ENCODE results near the gene IRF7. TPM values are rescaled to one million over a fixed set of nuclear protein-coding genes. Genes with fewer than 3 reads are reported as not detected.
A peak's percentile ranks its signal among the peaks of the same experiment; 100 is the strongest.

IRF7 gene
- total and polyA plus RNA-seq, 4 experiments from 2014 or later = 20.8 to 76.6 (median 52.5) TPM

GRCh38 chr11:587978-588380 is 27.8 kb downstream of the IRF7 start:
- CTCF ChIA-PET (ENCODE audit: partially characterized antibody) = interaction anchor here (1.6 kb wide), 1 partner anchor 12 kb away, joined by 4 read pairs; the partner anchor contains the start of gene PHRF1
- POLR2A ChIA-PET (ENCODE audit: partially characterized antibody) = interaction anchor here (0.7 to 2.3 kb wide), 8 partner anchors 10 to 108 kb away, joined by 3 to 18 read pairs (median 5); partner anchors contain the start of genes PHRF1 and TMEM80
- DNase-seq = peak; percentile 61 to 94 (median 71)
- H3K9me3 ChIP-seq (ENCODE audit: control insufficient read depth in 1 of 2, low read length in 2 of 2) = no peaks in the 10 kb centered on the region
- peaks cover 21% of the 10 kb centered on the region for H3K4me1 ChIP-seq (ENCODE audit: insufficient read depth, low read length)
- Mint-ChIP-seq H3K4me3 (peak overlapping the region in 7 of 8 donors; percentile 59 to 77 (median 70)), H3K27ac (peak overlapping the region; percentile 91 to 99 (median 98)), H3K27me3 (no peaks in the 10 kb centered on the region), H3K36me3 (peaks cover 26 to 59% of the 10 kb centered on the region in 2 donors), H3K9me3 (peaks cover 0 to 4% (median 0%) of the 10 kb centered on the region in 8 donors), H3K4me1 (peaks cover 12 to 25% (median 16%) of the 10 kb centered on the region in 4 donors)
- peaks cover 57% of the 10 kb centered on the region for H3K36me3 ChIP-seq (ENCODE audit: insufficient read depth, low read length)
- H3K27me3 ChIP-seq (ENCODE audit: insufficient read depth, low read length) = no peaks in the 10 kb centered on the region
- peak overlapping the region; percentile 41 for H3K27ac ChIP-seq (ENCODE audit: low read depth, low read length)
- H3K4me3 ChIP-seq (ENCODE audit: low read length in 2 of 2) = no peak overlapping the region
- intact Hi-C loops (cut with micrococcal nuclease) = loop anchor here (1.0 kb wide), 1 partner anchor 12 kb away; the partner anchor contains the start of gene PHRF1

GRCh38 chr11:587546-587945 is 28.2 kb downstream of the IRF7 start:
- CTCF ChIA-PET (ENCODE audit: partially characterized antibody) = interaction anchor here (1.6 kb wide), 1 partner anchor 12 kb away, joined by 4 read pairs; the partner anchor contains the start of gene PHRF1
- Histone ChIP-seq H3K27ac (ENCODE audit: low read depth, low read length) (peak overlapping the region; percentile 41), H3K27me3 (ENCODE audit: insufficient read depth, low read length) (no peaks in the 10 kb centered on the region), H3K36me3 (ENCODE audit: insufficient read depth, low read length) (peaks cover 53% of the 10 kb centered on the region), H3K4me1 (ENCODE audit: insufficient read depth, low read length) (peaks cover 21% of the 10 kb centered on the region), H3K4me3 (ENCODE audit: low read length in 2 of 2) (no peak overlapping the region), H3K9me3 (ENCODE audit: control insufficient read depth in 1 of 2, low read length in 2 of 2) (no peaks in the 10 kb centered on the region)
- H3K4me3 Mint-ChIP-seq = peak overlapping the region in 4 of 8 donors; percentile 44 to 76 (median 70)
- peaks cover 12 to 25% (median 16%) of the 10 kb centered on the region in 4 donors for H3K4me1 Mint-ChIP-seq
- intact Hi-C loops (cut with micrococcal nuclease) = no loop called here
- H3K9me3 Mint-ChIP-seq = peaks cover 0 to 4% (median 0%) of the 10 kb centered on the region in 8 donors
- peaks cover 24 to 55% of the 10 kb centered on the region in 2 donors for H3K36me3 Mint-ChIP-seq
- no peak for DNase-seq
- peak overlapping the region; percentile 91 to 99 (median 98) for H3K27ac Mint-ChIP-seq
- no peaks in the 10 kb centered on the region for H3K27me3 Mint-ChIP-seq
- POLR2A ChIA-PET (ENCODE audit: partially characterized antibody) = interaction anchor here (0.7 to 2.3 kb wide), 8 partner anchors 10 to 108 kb away, joined by 3 to 18 read pairs (median 5); partner anchors contain the start of genes PHRF1 and TMEM80

- peaks cover 53% of the 10 kb centered on the region for H3K36me3 ChIP-seq (ENCODE audit: insufficient read depth, low read length)
- Mint-ChIP-seq H3K27ac (peak overlapping the region in 6 of 7 donors; percentile 42 to 98 (median 60)), H3K9me3 (peaks cover 0 to 4% (median 0%) of the 10 kb centered on the region in 8 donors), H3K27me3 (no peaks in the 10 kb centered on the region), H3K4me3 (peak overlapping the region in 1 of 8 donors; percentile 12), H3K4me1 (peaks cover 12 to 29% (median 17%) of the 10 kb centered on the region in 4 donors), H3K36me3 (peaks cover 23 to 53% of the 10 kb centered on the region in 2 donors)
- H3K9me3 ChIP-seq (ENCODE audit: control insufficient read depth in 1 of 2, low read length in 2 of 2) = no peaks in the 10 kb centered on the region
- POLR2A ChIA-PET (ENCODE audit: partially characterized antibody) = interaction anchor here (0.7 to 2.2 kb wide), 7 partner anchors 11 to 109 kb away, joined by 3 to 18 read pairs (median 5); partner anchors contain the start of genes PHRF1 and TMEM80
- H3K27ac ChIP-seq (ENCODE audit: low read depth, low read length) = peak overlapping the region; percentile 41
- CTCF ChIA-PET (ENCODE audit: partially characterized antibody) = no interaction called here
- no peaks in the 10 kb centered on the region for H3K27me3 ChIP-seq (ENCODE audit: insufficient read depth, low read length)
- DNase-seq = peak in 1 of 5 donors; percentile 2
- no peak overlapping the region for H3K4me3 ChIP-seq (ENCODE audit: low read length in 2 of 2)
- peaks cover 21% of the 10 kb centered on the region for H3K4me1 ChIP-seq (ENCODE audit: insufficient read depth, low read length)
- intact Hi-C loops (cut with micrococcal nuclease) = no loop called here
These were observed 29.1 kb downstream of the IRF7 start for GRCh38 chr11:586376-587316.

- peaks cover 0 to 2% (median 0%) of the 10 kb centered on the region in 8 donors for H3K9me3 Mint-ChIP-seq
- peak overlapping the region in 1 of 7 donors; percentile 12 for H3K27ac Mint-ChIP-seq
- H3K36me3 Mint-ChIP-seq = peaks cover 17 to 39% of the 10 kb centered on the region in 2 donors
- CTCF ChIA-PET (ENCODE audit: partially characterized antibody) = no interaction called here
- Histone ChIP-seq H3K27ac (ENCODE audit: low read depth, low read length) (no peak overlapping the region), H3K4me1 (ENCODE audit: insufficient read depth, low read length) (peaks cover 33% of the 10 kb centered on the region), H3K27me3 (ENCODE audit: insufficient read depth, low read length) (no peaks in the 10 kb centered on the region), H3K36me3 (ENCODE audit: insufficient read depth, low read length) (peaks cover 35% of the 10 kb centered on the region), H3K4me3 (ENCODE audit: low read length in 2 of 2) (no peak overlapping the region), H3K9me3 (ENCODE audit: control insufficient read depth in 1 of 2, low read length in 2 of 2) (no peaks in the 10 kb centered on the region)
- peak in 1 of 5 donors; percentile 34 for DNase-seq
- no peaks in the 10 kb centered on the region for H3K27me3 Mint-ChIP-seq
- no peak overlapping the region for H3K4me3 Mint-ChIP-seq
- POLR2A ChIA-PET (ENCODE audit: partially characterized antibody) = interaction anchor here (0.5 to 1.5 kb wide), 2 partner anchors 9 to 72 kb away, joined by 3 to 7 read pairs; partner anchors contain the start of gene PHRF1
- intact Hi-C loops (cut with micrococcal nuclease) = no loop called here
- H3K4me1 Mint-ChIP-seq = peaks cover 26 to 50% (median 27%) of the 10 kb centered on the region in 4 donors
These were observed 31.5 kb downstream of the IRF7 start for GRCh38 chr11:584287-584686.

- Mint-ChIP-seq H3K27me3 (no peaks in the 10 kb centered on the region), H3K4me3 (peak overlapping the region in 1 of 8 donors; percentile 24), H3K36me3 (peaks cover 7 to 23% of the 10 kb centered on the region in 2 donors), H3K27ac (no peak overlapping the region), H3K9me3 (peaks cover 0 to 2% (median 0%) of the 10 kb centered on the region in 8 donors), H3K4me1 (peaks cover 29 to 56% (median 35%) of the 10 kb centered on the region in 4 donors)
- peaks cover 41% of the 10 kb centered on the region for H3K4me1 ChIP-seq (ENCODE audit: insufficient read depth, low read length)
- CTCF ChIA-PET (ENCODE audit: partially characterized antibody) = interaction anchor here (0.5 kb wide), 1 partner anchor 167 kb away, joined by 3 read pairs; no protein-coding TSS in a partner anchor
- no peak overlapping the region for H3K27ac ChIP-seq (ENCODE audit: low read depth, low read length)
- peaks cover 25% of the 10 kb centered on the region for H3K36me3 ChIP-seq (ENCODE audit: insufficient read depth, low read length)
- H3K27me3 ChIP-seq (ENCODE audit: insufficient read depth, low read length) = no peaks in the 10 kb centered on the region
- no peak overlapping the region for H3K4me3 ChIP-seq (ENCODE audit: low read length in 2 of 2)
- no peaks in the 10 kb centered on the region for H3K9me3 ChIP-seq (ENCODE audit: control insufficient read depth in 1 of 2, low read length in 2 of 2)
- DNase-seq = peak in 1 of 5 donors; percentile 1
- intact Hi-C loops (cut with micrococcal nuclease) = no loop called here
- POLR2A ChIA-PET (ENCODE audit: partially characterized antibody) = no interaction called here
These were observed 34.0 kb downstream of the IRF7 start for GRCh38 chr11:581752-582151.

GRCh38 chr11:581342-581741 is 34.4 kb downstream of the IRF7 start:
- H3K4me1 Mint-ChIP-seq = peaks cover 28 to 52% (median 34%) of the 10 kb centered on the region in 4 donors
- intact Hi-C loops (cut with micrococcal nuclease) = no loop called here
- Histone ChIP-seq H3K4me1 (ENCODE audit: insufficient read depth, low read length) (peaks cover 37% of the 10 kb centered on the region), H3K4me3 (ENCODE audit: low read length in 2 of 2) (no peak overlapping the region), H3K27me3 (ENCODE audit: insufficient read depth, low read length) (no peaks in the 10 kb centered on the region), H3K36me3 (ENCODE audit: insufficient read depth, low read length) (peaks cover 21% of the 10 kb centered on the region), H3K9me3 (ENCODE audit: control insufficient read depth in 1 of 2, low read length in 2 of 2) (no peaks in the 10 kb centered on the region), H3K27ac (ENCODE audit: low read depth, low read length) (no peak overlapping the region)
- CTCF ChIA-PET (ENCODE audit: partially characterized antibody) = interaction anchor here (0.5 kb wide), 1 partner anchor 168 kb away, joined by 3 read pairs; no protein-coding TSS in a partner anchor
- DNase-seq = no peak
- peak overlapping the region in 2 of 7 donors; percentile 29 to 30 for H3K27ac Mint-ChIP-seq
- POLR2A ChIA-PET (ENCODE audit: partially characterized antibody) = no interaction called here
- H3K9me3 Mint-ChIP-seq = peaks cover 0 to under 1% (median 0%) of the 10 kb centered on the region in 8 donors
- H3K27me3 Mint-ChIP-seq = no peaks in the 10 kb centered on the region
- H3K4me3 Mint-ChIP-seq = peak overlapping the region in 3 of 8 donors; percentile 2 to 18 (median 9)
- peaks cover 7 to 20% of the 10 kb centered on the region in 2 donors for H3K36me3 Mint-ChIP-seq
